ENCODE results near the gene INPP5A. TPM values are rescaled to one million over a fixed set of nuclear protein-coding genes. Genes with fewer than 3 reads are reported as not detected.

INPP5A gene
- total RNA-seq, 6 donors from 2014 or later = 28.6 to 81.7 (median 44.8) TPM

- H3K4me3 ChIP-seq = no peak overlapping the region
- H3K27me3 ChIP-seq = no peaks in the 10 kb centered on the region
- TF ChIP-seq POLR2A (IDR thresholded peaks at IDR 0.05) (no peak), CTCF (IDR thresholded peaks at IDR 0.05) (no peak), POLR2AphosphoS5 (IDR thresholded peaks at IDR 0.05) (no peak), EP300 (IDR thresholded peaks at IDR 0.05) (no peak)
- 94 to 97% methylated on average over 9 to 13 of the region's 13 CpGs for WGBS, 2 donors
- H3K9me3 ChIP-seq = no peaks in the 10 kb centered on the region
- peak in 1 of 2 donors; percentile 49 for DNase-seq
- H3K27ac ChIP-seq = no peak overlapping the region
- H3K4me1 ChIP-seq = peaks cover 0 to 3% (median 0%) of the 10 kb centered on the region in 4 donors
- ATAC-seq (ENCODE audit: low FRiP score in 2 of 2) = peak in 1 of 2 donors; percentile 34
- H3K36me3 ChIP-seq = peaks cover 0 to 43% (median 27%) of the 10 kb centered on the region in 4 donors
Measured at GRCh38 chr10:132696728-132697577, 159.4 kb downstream of the INPP5A start.

- no peak for TF ChIP-seq CTCF (IDR thresholded peaks at IDR 0.05)
- no peak for TF ChIP-seq POLR2A (IDR thresholded peaks at IDR 0.05)
- no peak for TF ChIP-seq POLR2AphosphoS5 (IDR thresholded peaks at IDR 0.05)
- TF ChIP-seq EP300 (IDR thresholded peaks at IDR 0.05) = no peak
- Histone ChIP-seq H3K27ac (no peak overlapping the region), H3K4me1 (peaks cover 0 to 3% (median 0%) of the 10 kb centered on the region in 4 donors), H3K27me3 (no peaks in the 10 kb centered on the region), H3K4me3 (no peak overlapping the region), H3K36me3 (peaks cover 0 to 47% (median 28%) of the 10 kb centered on the region in 4 donors), H3K9me3 (no peaks in the 10 kb centered on the region)
- DNase-seq (no peak), ATAC-seq (ENCODE audit: low FRiP score in 2 of 2) (no peak)
- 92% methylated on average over 17 to 21 of the region's 21 CpGs for WGBS, 2 donors
Measured at GRCh38 chr10:132697578-132698200, 160.1 kb downstream of the INPP5A start.

GRCh38 chr10:132698211-132698751 lies 160.7 kb downstream of the INPP5A start:
- WGBS, 2 donors = 93 to 95% methylated on average over 13 to 24 of the region's 24 CpGs
- peaks cover 0 to 50% (median 31%) of the 10 kb centered on the region in 4 donors for H3K36me3 ChIP-seq
- peak in 1 of 2 donors; percentile 51 for DNase-seq

GRCh38 chr10:132698761-132699391 lies 161.3 kb downstream of the INPP5A start:
- WGBS, 2 donors = 94 to 96% methylated on average over 14 to 28 of the region's 28 CpGs

More at GRCh38 chr10:132698211-132698751, 160.7 kb downstream of the INPP5A start:
- TF ChIP-seq CTCF (IDR thresholded peaks at IDR 0.05) = no peak
- TF ChIP-seq EP300 (IDR thresholded peaks at IDR 0.05) = no peak
- no peak for TF ChIP-seq POLR2AphosphoS5 (IDR thresholded peaks at IDR 0.05)
- no peak for TF ChIP-seq POLR2A (IDR thresholded peaks at IDR 0.05)
- Histone ChIP-seq H3K27me3 (no peaks in the 10 kb centered on the region), H3K9me3 (no peaks in the 10 kb centered on the region), H3K4me1 (peaks cover 0 to 3% (median 0%) of the 10 kb centered on the region in 4 donors), H3K4me3 (no peak overlapping the region), H3K27ac (no peak overlapping the region)
- ATAC-seq (ENCODE audit: low FRiP score in 2 of 2) = no peak

More at GRCh38 chr10:132698761-132699391, 161.3 kb downstream of the INPP5A start:
- Histone ChIP-seq H3K9me3 (no peaks in the 10 kb centered on the region), H3K36me3 (peaks cover 0 to 51% (median 31%) of the 10 kb centered on the region in 4 donors), H3K27ac (no peak overlapping the region), H3K4me1 (peaks cover 0 to 3% (median 0%) of the 10 kb centered on the region in 4 donors), H3K4me3 (no peak overlapping the region), H3K27me3 (no peaks in the 10 kb centered on the region)
- ATAC-seq (ENCODE audit: low FRiP score in 2 of 2) = no peak
- no peak for TF ChIP-seq POLR2AphosphoS5 (IDR thresholded peaks at IDR 0.05)
- TF ChIP-seq EP300 (IDR thresholded peaks at IDR 0.05) = no peak
- TF ChIP-seq CTCF (IDR thresholded peaks at IDR 0.05) = no peak
- no peak for TF ChIP-seq POLR2A (IDR thresholded peaks at IDR 0.05)
- DNase-seq = peak in 1 of 2 donors; percentile 65

All from upper lobe of left lung (tissue), 6 donors.